ENCODE results near the gene IMPACT. TPM values are rescaled to one million over a fixed set of nuclear protein-coding genes. Genes with fewer than 3 reads are reported as not detected.

The IMPACT gene
- total RNA-seq, 2 donors from 2014 or later = 9.6 to 20.1 TPM

DNA sequence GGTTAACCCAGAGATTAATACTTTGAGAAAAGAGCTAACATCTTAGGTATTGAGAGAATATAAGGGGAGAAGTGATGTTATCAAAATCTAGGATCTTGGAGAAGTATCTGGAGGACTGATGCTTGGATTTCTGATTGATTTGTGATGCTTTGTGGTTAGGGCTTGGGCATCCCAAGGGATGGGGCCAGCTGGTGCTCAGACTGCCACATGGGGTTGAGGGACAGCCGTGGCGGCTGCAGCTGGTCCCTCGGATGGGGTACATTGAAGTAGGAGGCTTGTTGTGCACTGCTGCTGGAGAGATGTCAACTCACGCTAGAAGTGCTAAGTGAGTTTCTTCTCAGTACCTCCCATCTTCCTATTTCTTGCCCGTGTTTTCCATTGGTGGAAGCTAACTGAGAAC, 56.4 kb downstream of the IMPACT start:
- ATAC-seq = no peak
- no peak for DNase-seq
- TF ChIP-seq CTCF (IDR thresholded peaks at IDR 0.05) (no peak), POLR2A (IDR thresholded peaks at IDR 0.05) (no peak)
- Histone ChIP-seq H3K9me3 (no peaks in the 10 kb centered on the region), H3K27ac (no peak overlapping the region), H3K36me3 (replicated peaks in 1 of 2; ENCODE audit: insufficient read depth in 1 of 2, low read depth in 2 of 2) (no peaks in the 10 kb centered on the region), H3K4me3 (no peak overlapping the region), H3K27me3 (no peaks in the 10 kb centered on the region), H3K4me1 (no peaks in the 10 kb centered on the region)
- 72 to 80% methylated on average over 5 of the region's 5 CpGs for WGBS, 2 donors
- intact Hi-C loops (cut with DNase I) = no loop called here

DNA sequence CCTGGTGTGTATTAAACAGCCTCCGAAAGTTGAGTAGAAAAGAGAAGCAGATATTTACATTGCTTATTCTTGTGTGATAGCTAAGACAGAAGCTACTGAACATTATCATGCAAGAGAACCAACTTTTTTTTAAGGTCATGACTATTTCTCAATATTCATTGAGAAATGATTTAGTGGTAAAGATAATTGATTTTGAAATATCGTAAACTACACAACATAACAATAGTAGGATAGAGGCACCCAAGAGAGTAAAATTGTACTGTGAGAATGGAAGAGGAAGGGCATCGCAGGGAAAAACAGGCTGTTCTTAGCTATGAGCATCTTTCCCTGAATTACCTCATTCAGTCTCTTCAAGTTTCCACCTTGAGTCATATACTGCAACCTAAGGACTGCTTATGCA, 59.2 kb downstream of the IMPACT start:
- H3K27ac ChIP-seq = no peak overlapping the region
- ATAC-seq = no peak
- intact Hi-C loops (cut with DNase I) = no loop called here
- no peaks in the 10 kb centered on the region for H3K9me3 ChIP-seq
- H3K4me1 ChIP-seq = no peaks in the 10 kb centered on the region
- no peaks in the 10 kb centered on the region for H3K36me3 ChIP-seq (replicated peaks in 1 of 2; ENCODE audit: insufficient read depth in 1 of 2, low read depth in 2 of 2)
- no peak for DNase-seq
- H3K4me3 ChIP-seq = no peak overlapping the region
- no peak for TF ChIP-seq POLR2A (IDR thresholded peaks at IDR 0.05)
- no peak for TF ChIP-seq CTCF (IDR thresholded peaks at IDR 0.05)
- WGBS, 2 donors = 76 to 91% methylated on average over 3 of the region's 3 CpGs
- no peaks in the 10 kb centered on the region for H3K27me3 ChIP-seq

GRCh38 chr18:24486684-24487083, 60.2 kb downstream of the IMPACT start:
- no peak overlapping the region for H3K27ac ChIP-seq
- DNase-seq (no peak), ATAC-seq (no peak)
- intact Hi-C loops (cut with DNase I) = no loop called here
- no peaks in the 10 kb centered on the region for H3K9me3 ChIP-seq
- H3K27me3 ChIP-seq = no peaks in the 10 kb centered on the region
- H3K36me3 ChIP-seq (replicated peaks in 1 of 2; ENCODE audit: insufficient read depth in 1 of 2, low read depth in 2 of 2) = no peaks in the 10 kb centered on the region
- TF ChIP-seq POLR2A (IDR thresholded peaks at IDR 0.05) (no peak), CTCF (IDR thresholded peaks at IDR 0.05) (no peak)
- H3K4me3 ChIP-seq = no peak overlapping the region
- no peaks in the 10 kb centered on the region for H3K4me1 ChIP-seq
- WGBS, 2 donors = 33 to 35% methylated on average over 9 of the region's 9 CpGs

GRCh38 chr18:24488824-24489493, 62.5 kb downstream of the IMPACT start:
- ATAC-seq (peak; percentile 42), DNase-seq (no peak)
- no peaks in the 10 kb centered on the region for H3K4me1 ChIP-seq
- intact Hi-C loops (cut with DNase I) = no loop called here
- H3K27me3 ChIP-seq = no peaks in the 10 kb centered on the region
- no peaks in the 10 kb centered on the region for H3K9me3 ChIP-seq
- WGBS, 2 donors = 33 to 39% methylated on average over 7 of the region's 7 CpGs
- H3K27ac ChIP-seq = no peak overlapping the region
- H3K36me3 ChIP-seq (replicated peaks in 1 of 2; ENCODE audit: insufficient read depth in 1 of 2, low read depth in 2 of 2) = no peaks in the 10 kb centered on the region
- no peak overlapping the region for H3K4me3 ChIP-seq
- TF ChIP-seq CTCF (IDR thresholded peaks at IDR 0.05) (peak; percentile 55 to 94 (median 67)), POLR2A (IDR thresholded peaks at IDR 0.05) (no peak)

DNA sequence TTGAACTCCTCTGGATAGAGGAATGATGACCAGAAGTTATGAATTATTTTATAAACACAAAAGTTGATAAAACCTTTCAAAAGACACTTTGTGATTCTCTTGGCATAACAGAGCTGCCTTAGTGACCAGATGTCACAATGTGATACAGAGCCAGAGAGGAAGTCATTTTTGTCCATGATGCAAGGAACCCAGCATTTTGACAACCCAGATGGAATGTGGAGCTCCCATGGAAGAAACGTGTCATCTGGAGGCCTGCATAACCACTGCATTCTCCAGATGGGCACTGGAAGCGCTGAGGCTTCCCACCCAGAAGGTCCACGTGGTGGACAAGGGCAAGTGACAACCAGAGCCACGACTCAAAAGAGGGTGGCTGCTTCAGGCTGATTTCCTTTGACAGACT, 64.1 kb downstream of the IMPACT start:
- Histone ChIP-seq H3K36me3 (replicated peaks in 1 of 2; ENCODE audit: insufficient read depth in 1 of 2, low read depth in 2 of 2) (no peaks in the 10 kb centered on the region), H3K4me1 (no peaks in the 10 kb centered on the region), H3K4me3 (no peak overlapping the region), H3K27ac (no peak overlapping the region), H3K27me3 (no peaks in the 10 kb centered on the region), H3K9me3 (no peaks in the 10 kb centered on the region)
- WGBS, 2 donors = 41 to 51% methylated on average over 4 of the region's 4 CpGs
- intact Hi-C loops (cut with DNase I) = loop anchor here (5.0 kb wide), 1 partner anchor 133 kb away; no protein-coding TSS in a partner anchor
- DNase-seq (no peak), ATAC-seq (no peak)
- TF ChIP-seq CTCF (IDR thresholded peaks at IDR 0.05) (no peak), POLR2A (IDR thresholded peaks at IDR 0.05) (no peak)

All from body of pancreas (tissue), 4 donors.